HG03520 (cell line): ENCODE results near the gene TPI1.
A peak's percentile ranks its signal among the peaks of the same experiment; 100 is the strongest.
"Not testable (repeated sequence)": the region's sequence is repeated elsewhere in the genome, so short reads cannot be mapped to it uniquely, and the experiment has no call there.

Source experiments
- ATAC-seq: cut with Tn5 transposase; IDR thresholded peaks from one replicate; pipeline ENCODE4 v1.9.1; 2021; ENCODE audit warnings: mild to moderate bottlenecking, moderate library complexity; ENCODE audit not compliant: unreplicated experiment

TPI1 gene

GRCh38 chr12:6846316-6846869, 20.9 kb upstream of the TPI1 start:
- ATAC-seq = no peak

GRCh38 chr12:6847676-6848075, 19.7 kb upstream of the TPI1 start:
- ATAC-seq = no peak

- no peak for ATAC-seq
These were observed 17.9 kb upstream of the TPI1 start for GRCh38 chr12:6849427-6849826.

- ATAC-seq = no peak
These were observed 17.3 kb upstream of the TPI1 start for GRCh38 chr12:6849976-6850560.

- ATAC-seq = no peak
These were observed 16.6 kb upstream of the TPI1 start for GRCh38 chr12:6850796-6851152.

GRCh38 chr12:6851153-6851920, 16.0 kb upstream of the TPI1 start, which contains the start of gene CDCA3:
CDCA3 (minus strand) TSS chr12:6851286; CDS start chr12:6850952, 334 bp downstream.
- ATAC-seq = peak; percentile 51

- ATAC-seq = peak; percentile 61
These were observed 15.2 kb upstream of the TPI1 start, which contains the start of gene USP5 for GRCh38 chr12:6851921-6852650. USP5 (plus strand) TSS chr12:6852150; CDS start chr12:6852180, 30 bp downstream.

- ATAC-seq = no peak
These were observed 14.5 kb upstream of the TPI1 start for GRCh38 chr12:6852651-6853354.

GRCh38 chr12:6853626-6854025, 13.7 kb upstream of the TPI1 start:
- ATAC-seq = no peak

- ATAC-seq = no peak
These were observed 13.3 kb upstream of the TPI1 start for GRCh38 chr12:6854036-6854435.

- ATAC-seq = no peak
These were observed 12.0 kb upstream of the TPI1 start for GRCh38 chr12:6855322-6855721.

- no peak for ATAC-seq
These were observed 8.5 kb upstream of the TPI1 start for GRCh38 chr12:6858799-6859198.

GRCh38 chr12:6860116-6860515, 7.2 kb upstream of the TPI1 start:
- ATAC-seq = no peak

- ATAC-seq = no peak
These were observed 6.4 kb upstream of the TPI1 start for GRCh38 chr12:6860942-6861341.

GRCh38 chr12:6861391-6861790, 5.9 kb upstream of the TPI1 start:
- no peak for ATAC-seq

- ATAC-seq = no peak
These were observed 4.3 kb upstream of the TPI1 start for GRCh38 chr12:6863033-6863432.

GRCh38 chr12:6863586-6864321, 3.6 kb upstream of the TPI1 start:
- no peak for ATAC-seq

GRCh38 chr12:6865307-6865706, 2.0 kb upstream of the TPI1 start:
- ATAC-seq = not testable (repeated sequence)

GRCh38 chr12:6866163-6866919, 990 bp upstream of the TPI1 start:
- ATAC-seq = no peak
